CD4-positive, alpha-beta memory T cell (primary cell): ENCODE results near the gene ATXN2. TPM values are rescaled to one million over a fixed set of nuclear protein-coding genes. Genes with fewer than 3 reads are reported as not detected.

Experiments used
- CTCF ChIA-PET: fragments of 350-600 bp; sonication (Branson Sonifier 250); formaldehyde crosslinking; loops from one replicate; lab custom pipeline; 2021; ENCODE audit warnings: inconsistent platforms; ENCODE audit not compliant: partially characterized antibody; lab: Charles Lee
- POLR2A ChIA-PET: fragments of 350-600 bp; sonication (Branson Sonifier 250); formaldehyde crosslinking; loops from one replicate; lab custom pipeline; 2021; ENCODE audit not compliant: partially characterized antibody; lab: Charles Lee
- DNase-seq, 5 donors: peaks; one replicate each; pipeline versions ENCODE4 v3.0.0 to v3.0.0-alpha.2; 2020 to 2022; ENCODE audit warnings: mixed read lengths in 1 of 5
- H3K27ac ChIP-seq: one replicate; pipeline ENCODE4 v1.7.0; 2013; ENCODE audit warnings: low read depth, low read length
- H3K27me3 ChIP-seq: 2 replicates; pipeline ENCODE4 v1.7.0; 2013; ENCODE audit warnings: mild to moderate bottlenecking, low read length, moderate library complexity; ENCODE audit not compliant: insufficient read depth
- H3K36me3 ChIP-seq: 2 replicates; pipeline ENCODE4 v1.7.0; 2013; ENCODE audit warnings: mild to moderate bottlenecking, low read length, moderate library complexity; ENCODE audit not compliant: insufficient read depth
- H3K4me1 ChIP-seq: 2 replicates; pipeline ENCODE4 v1.7.0; 2013; ENCODE audit warnings: mild to moderate bottlenecking, low read length, moderate library complexity; ENCODE audit not compliant: insufficient read depth
- H3K4me3 ChIP-seq, 2 donors: one replicate each; pipeline ENCODE4 v1.7.0; 2013; ENCODE audit warnings: low read length in 2 of 2, mild to moderate bottlenecking in 1 of 2
- H3K9me3 ChIP-seq, 2 donors: one replicate each; pipeline ENCODE4 v1.7.0; 2013; ENCODE audit warnings: low read length in 2 of 2, control low read depth in 1 of 2; ENCODE audit not compliant: control insufficient read depth in 1 of 2
- H3K27ac Mint-ChIP-seq, 7 donors: one replicate each; pipeline ENCODE4 v1.8.0; 2020 to 2021; ENCODE audit warnings: mixed read lengths in 7 of 7, mild to moderate bottlenecking in 6 of 7, inconsistent platforms in 3 of 7, moderate library complexity in 3 of 7
- H3K27me3 Mint-ChIP-seq, 2 donors: one replicate each; pipeline ENCODE4 v1.8.0; 2020 to 2021; ENCODE audit warnings: mixed read lengths in 2 of 2
- H3K36me3 Mint-ChIP-seq, 2 donors: one replicate each; pipeline ENCODE4 v1.8.0; 2020 to 2021; ENCODE audit warnings: mixed read lengths in 2 of 2, inconsistent platforms in 1 of 2, mild to moderate bottlenecking in 1 of 2
- H3K4me1 Mint-ChIP-seq, 4 donors: one replicate each; pipeline ENCODE4 v1.8.0; 2020 to 2021; ENCODE audit warnings: mixed read lengths in 4 of 4, mild to moderate bottlenecking in 1 of 4
- H3K4me3 Mint-ChIP-seq, 8 donors: one replicate each; pipeline ENCODE4 v1.8.0; 2020 to 2021; ENCODE audit warnings: mixed read lengths in 8 of 8, mild to moderate bottlenecking in 7 of 8, moderate library complexity in 6 of 8, inconsistent platforms in 3 of 8
- H3K9me3 Mint-ChIP-seq, 8 donors: one replicate each; pipeline ENCODE4 v1.8.0; 2020 to 2021; ENCODE audit warnings: mixed read lengths in 8 of 8, mild to moderate bottlenecking in 5 of 8, inconsistent platforms in 3 of 8, moderate library complexity in 1 of 8
- intact Hi-C: fragments of 100-400 bp; cut with micrococcal nuclease; formaldehyde crosslinking; loops from one replicate; pipeline ENCODE4 v1.15.1; 2023
- polyA plus RNA-seq, 2 donors: library from polyadenylated mRNA; unstranded; fragments of 300-500 nt; fragmentation: Illumina TruSeq; gene quantifications; one replicate each; pipeline ENCODE4 v1.2.3, GENCODE V29; 2021
- total RNA-seq, 2 experiments: library from RNA; stranded (reverse); gene quantifications; one replicate each; pipeline ENCODE4 v1.2.3, GENCODE V29; 2021

Gene ATXN2
- total and polyA plus RNA-seq, 4 experiments from 2014 or later, result 11.0 to 74.8 (median 53.0) TPM

DNA sequence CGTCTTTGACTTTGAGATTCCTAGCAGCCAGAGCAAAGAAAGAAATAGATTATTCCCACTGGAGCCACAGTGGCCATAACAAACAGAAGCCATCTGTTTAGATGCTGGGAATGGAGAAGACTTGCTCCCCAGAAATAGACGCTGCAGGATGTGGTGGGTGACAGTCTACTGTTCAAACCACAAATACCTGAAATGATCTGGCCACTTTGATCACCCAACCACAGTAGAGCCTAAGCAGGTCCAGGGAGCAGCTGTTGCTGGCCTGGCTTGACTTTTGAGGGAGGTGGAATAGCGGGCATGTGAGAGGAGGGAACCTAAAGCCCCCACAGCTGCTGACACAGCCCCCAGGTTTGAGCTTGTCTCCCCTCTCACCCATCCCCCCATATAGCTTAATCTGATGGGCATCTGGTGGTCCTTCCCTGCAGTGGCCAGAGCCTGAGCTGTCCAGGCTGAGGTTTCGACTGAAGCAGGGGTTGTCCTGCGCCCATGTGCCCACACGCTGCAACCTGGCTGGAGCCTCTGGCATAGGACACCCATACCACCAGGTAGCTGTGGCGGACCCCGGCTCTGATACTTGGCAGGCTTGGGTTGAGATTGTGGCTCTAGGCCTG is 154.7 kb downstream of the ATXN2 start:
- peak overlapping the region; percentile 66 to 86 (median 77) for H3K4me3 Mint-ChIP-seq
- Histone ChIP-seq H3K4me1 (peaks cover 82% of the 10 kb centered on the region), H3K36me3 (peaks cover 31% of the 10 kb centered on the region), H3K4me3 (peak overlapping the region; percentile 12 to 35), H3K9me3 (no peaks in the 10 kb centered on the region), H3K27ac (peak overlapping the region; percentile 71), H3K27me3 (no peaks in the 10 kb centered on the region)
- no peaks in the 10 kb centered on the region for H3K27me3 Mint-ChIP-seq
- ChIA-PET POLR2A (interaction anchor here (0.8 to 27.1 kb wide), 8 partner anchors 9 to 387 kb away, joined by 3 to 683 read pairs (median 6); partner anchors contain the start of gene SH2B3), CTCF (interaction anchor here (1.1 to 22.4 kb wide), 7 partner anchors 8 to 41 kb away, joined by 3 to 1282 read pairs (median 11); partner anchors contain the start of gene SH2B3)
- H3K27ac Mint-ChIP-seq, result peak overlapping the region; percentile 80 to 100 (median 97)
- no peaks in the 10 kb centered on the region for H3K9me3 Mint-ChIP-seq
- intact Hi-C loops, result loop anchor here (2.0 kb wide), 1 partner anchor 14 kb away; no protein-coding TSS in a partner anchor
- H3K36me3 Mint-ChIP-seq, result peaks cover 19 to 48% of the 10 kb centered on the region in 2 donors
- H3K4me1 Mint-ChIP-seq, result peaks cover 49 to 92% (median 77%) of the 10 kb centered on the region in 4 donors
- peak in 1 of 5 donors; percentile 54 for DNase-seq

- Mint-ChIP-seq H3K9me3 (no peaks in the 10 kb centered on the region), H3K36me3 (peaks cover 20 to 43% of the 10 kb centered on the region in 2 donors), H3K4me1 (peaks cover 46 to 89% (median 74%) of the 10 kb centered on the region in 4 donors), H3K4me3 (peak overlapping the region in 7 of 8 donors; percentile 0 to 86 (median 56)), H3K27me3 (no peaks in the 10 kb centered on the region), H3K27ac (peak overlapping the region; percentile 80 to 100 (median 96))
- POLR2A ChIA-PET, result interaction anchor here (2.7 to 27.1 kb wide), 5 partner anchors 8 to 37 kb away, joined by 8 to 683 read pairs (median 107); partner anchors contain the start of gene SH2B3
- no peaks in the 10 kb centered on the region for H3K27me3 ChIP-seq
- H3K27ac ChIP-seq, result peak overlapping the region; percentile 71
- H3K4me1 ChIP-seq, result peaks cover 79% of the 10 kb centered on the region
- peaks cover 23% of the 10 kb centered on the region for H3K36me3 ChIP-seq
- intact Hi-C loops, result no loop called here
- H3K9me3 ChIP-seq, result no peaks in the 10 kb centered on the region
- no peak overlapping the region for H3K4me3 ChIP-seq
- no peak for DNase-seq
- CTCF ChIA-PET, result interaction anchor here (1.3 to 22.4 kb wide), 5 partner anchors 9 to 40 kb away, joined by 5 to 1282 read pairs (median 37); partner anchors contain the start of gene SH2B3
Observed at GRCh38 chr12:111443586-111443985, 155.5 kb downstream of the ATXN2 start.

- Histone ChIP-seq H3K4me3 (no peak overlapping the region), H3K27me3 (no peaks in the 10 kb centered on the region), H3K36me3 (peaks cover 18% of the 10 kb centered on the region), H3K27ac (peak overlapping the region; percentile 71), H3K4me1 (peaks cover 83% of the 10 kb centered on the region), H3K9me3 (no peaks in the 10 kb centered on the region)
- peaks cover 49 to 90% (median 77%) of the 10 kb centered on the region in 4 donors for H3K4me1 Mint-ChIP-seq
- no peaks in the 10 kb centered on the region for H3K9me3 Mint-ChIP-seq
- no peaks in the 10 kb centered on the region for H3K27me3 Mint-ChIP-seq
- DNase-seq, result no peak
- intact Hi-C loops, result no loop called here
- ChIA-PET CTCF (interaction anchor here (1.3 to 22.4 kb wide), 5 partner anchors 8 to 40 kb away, joined by 5 to 1282 read pairs (median 37); partner anchors contain the start of gene SH2B3), POLR2A (interaction anchor here (2.8 to 27.1 kb wide), 4 partner anchors 8 to 37 kb away, joined by 12 to 683 read pairs (median 150); partner anchors contain the start of gene SH2B3)
- H3K4me3 Mint-ChIP-seq, result peak overlapping the region in 5 of 8 donors; percentile 43 to 86 (median 54)
- peaks cover 18 to 41% of the 10 kb centered on the region in 2 donors for H3K36me3 Mint-ChIP-seq
- H3K27ac Mint-ChIP-seq, result peak overlapping the region; percentile 80 to 100 (median 96)
Observed at GRCh38 chr12:111443086-111443485, 156.0 kb downstream of the ATXN2 start.

- POLR2A ChIA-PET, result interaction anchor here (2.8 to 27.1 kb wide), 4 partner anchors 8 to 36 kb away, joined by 12 to 683 read pairs (median 150); partner anchors contain the start of gene SH2B3
- no peak overlapping the region for H3K4me3 ChIP-seq
- H3K36me3 ChIP-seq, result peaks cover 11% of the 10 kb centered on the region
- Mint-ChIP-seq H3K4me1 (peaks cover 53 to 94% (median 81%) of the 10 kb centered on the region in 4 donors), H3K4me3 (peak overlapping the region in 5 of 8 donors; percentile 15 to 54 (median 41)), H3K27me3 (no peaks in the 10 kb centered on the region), H3K27ac (peak overlapping the region; percentile 84 to 100 (median 96)), H3K36me3 (peaks cover 15 to 37% of the 10 kb centered on the region in 2 donors), H3K9me3 (no peaks in the 10 kb centered on the region)
- DNase-seq, result no peak
- H3K4me1 ChIP-seq, result peaks cover 89% of the 10 kb centered on the region
- CTCF ChIA-PET, result interaction anchor here (1.3 to 22.4 kb wide), 5 partner anchors 8 to 39 kb away, joined by 5 to 1282 read pairs (median 37); partner anchors contain the start of gene SH2B3
- peak overlapping the region; percentile 71 for H3K27ac ChIP-seq
- intact Hi-C loops, result no loop called here
- no peaks in the 10 kb centered on the region for H3K9me3 ChIP-seq
- H3K27me3 ChIP-seq, result no peaks in the 10 kb centered on the region
Observed at GRCh38 chr12:111442301-111443045, 156.6 kb downstream of the ATXN2 start.

GRCh38 chr12:111441107-111441928 is 157.8 kb downstream of the ATXN2 start:
- CTCF ChIA-PET, result interaction anchor here (1.3 to 22.4 kb wide), 3 partner anchors 11 to 38 kb away, joined by 5 to 1282 read pairs (median 66); partner anchors contain the start of gene SH2B3

DNA sequence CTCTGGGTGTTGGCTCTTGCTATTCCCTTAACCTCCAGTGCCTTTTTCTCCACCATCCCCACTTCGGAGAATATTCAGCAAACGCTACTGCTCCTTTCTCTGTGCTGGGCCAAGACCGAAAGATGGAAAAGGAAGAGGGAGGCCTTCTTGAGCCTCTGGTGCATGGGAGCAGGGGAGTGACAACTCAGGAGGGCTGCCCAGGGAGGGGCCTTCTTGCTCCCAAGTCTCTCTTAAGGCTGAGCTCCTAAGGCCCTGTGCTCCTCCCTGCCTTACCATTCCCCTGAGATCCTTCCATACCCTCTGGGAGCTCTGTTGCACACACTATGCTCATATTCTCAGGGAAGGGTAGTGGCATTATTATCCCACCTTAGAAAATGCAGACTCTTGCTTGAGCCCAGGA is 158.5 kb downstream of the ATXN2 start:
- H3K4me1 Mint-ChIP-seq, result peaks cover 67 to 98% (median 83%) of the 10 kb centered on the region in 4 donors

More at GRCh38 chr12:111441107-111441928, 157.8 kb downstream of the ATXN2 start:
- H3K27me3 Mint-ChIP-seq, result no peaks in the 10 kb centered on the region
- H3K9me3 ChIP-seq, result no peaks in the 10 kb centered on the region
- peaks cover 97% of the 10 kb centered on the region for H3K4me1 ChIP-seq
- H3K9me3 Mint-ChIP-seq, result no peaks in the 10 kb centered on the region
- intact Hi-C loops, result no loop called here
- POLR2A ChIA-PET, result interaction anchor here (2.8 to 27.1 kb wide), 3 partner anchors 10 to 35 kb away, joined by 12 to 683 read pairs (median 107); partner anchors contain the start of gene SH2B3
- H3K27ac ChIP-seq, result peak overlapping the region; percentile 9
- H3K4me1 Mint-ChIP-seq, result peaks cover 62 to 98% (median 84%) of the 10 kb centered on the region in 4 donors
- H3K27ac Mint-ChIP-seq, result peak overlapping the region; percentile 53 to 100 (median 85)
- H3K36me3 ChIP-seq, result peaks cover 2% of the 10 kb centered on the region
- DNase-seq, result no peak
- no peak overlapping the region for H3K4me3 ChIP-seq
- no peaks in the 10 kb centered on the region for H3K27me3 ChIP-seq
- peak overlapping the region in 3 of 8 donors; percentile 27 to 39 (median 28) for H3K4me3 Mint-ChIP-seq
- H3K36me3 Mint-ChIP-seq, result peaks cover 10 to 27% of the 10 kb centered on the region in 2 donors

More for the DNA sequence above, 158.5 kb downstream of the ATXN2 start:
- Histone ChIP-seq H3K27me3 (no peaks in the 10 kb centered on the region), H3K9me3 (no peaks in the 10 kb centered on the region), H3K27ac (peak overlapping the region; percentile 9), H3K4me3 (no peak overlapping the region), H3K4me1 (peaks cover 97% of the 10 kb centered on the region), H3K36me3 (no peaks in the 10 kb centered on the region)
- intact Hi-C loops, result no loop called here
- Mint-ChIP-seq H3K9me3 (no peaks in the 10 kb centered on the region), H3K4me3 (peak overlapping the region in 2 of 8 donors; percentile 27 to 52), H3K36me3 (peaks cover 10 to 25% of the 10 kb centered on the region in 2 donors), H3K27ac (peak overlapping the region; percentile 53 to 100 (median 85)), H3K27me3 (no peaks in the 10 kb centered on the region)
- no peak for DNase-seq
- POLR2A ChIA-PET, result interaction anchor here (6.7 to 27.1 kb wide), 2 partner anchors 12 to 34 kb away, joined by 107 to 683 read pairs; partner anchors contain the start of gene SH2B3
- CTCF ChIA-PET, result interaction anchor here (6.6 to 22.4 kb wide), 2 partner anchors 12 to 37 kb away, joined by 66 to 1282 read pairs; partner anchors contain the start of gene SH2B3
